ENCODE data around the gene PTPN12. TPM values are rescaled to one million over a fixed set of nuclear protein-coding genes. Genes with fewer than 3 reads are reported as not detected.
A peak's percentile ranks its signal among the peaks of the same experiment; 100 is the strongest.
"Not testable (repeated sequence)": the region's sequence is repeated elsewhere in the genome, so short reads cannot be mapped to it uniquely, and the experiment has no call there.

PTPN12 gene
- total RNA-seq = 141 TPM

DNA sequence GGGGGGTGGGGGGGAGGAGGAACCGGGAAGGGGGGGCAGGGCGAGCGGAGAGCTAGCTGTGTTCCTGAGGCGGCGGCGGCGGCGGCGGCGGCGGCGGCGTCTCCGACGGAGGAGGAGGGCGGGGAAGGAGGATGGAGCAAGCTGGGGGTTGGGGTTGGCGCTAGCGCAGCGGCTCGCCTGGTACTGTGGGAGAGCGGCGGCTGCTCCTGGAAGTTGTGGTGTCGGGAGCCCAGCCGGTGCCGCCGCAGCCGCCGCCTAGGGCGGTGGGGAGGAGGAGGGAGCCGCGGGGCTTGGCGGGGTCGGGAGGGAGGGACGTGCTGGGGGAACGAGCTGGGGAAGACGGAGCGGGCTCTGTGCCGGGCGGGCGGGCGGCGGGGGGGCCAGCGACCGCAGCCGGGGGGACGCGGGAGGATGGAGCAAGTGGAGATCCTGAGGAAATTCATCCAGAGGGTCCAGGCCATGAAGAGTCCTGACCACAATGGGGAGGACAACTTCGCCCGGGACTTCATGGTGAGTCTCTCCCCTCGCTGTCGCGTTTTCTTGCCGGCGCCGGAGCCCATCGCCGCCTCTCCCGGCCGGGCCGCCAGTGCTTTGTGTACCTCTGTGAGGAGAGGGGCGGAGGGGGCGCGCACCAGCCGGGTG lies at the start of gene PTPN12:
PTPN12 (plus strand) TSS at position 160 of the 642 bp plus-strand sequence; CDS start at position 412, 252 bp downstream.
- DNase-seq (ENCODE audit: low spot score in 2 of 2) (peak in 1 of 2 donors; percentile 81), FAIRE-seq (no peak)

DNA sequence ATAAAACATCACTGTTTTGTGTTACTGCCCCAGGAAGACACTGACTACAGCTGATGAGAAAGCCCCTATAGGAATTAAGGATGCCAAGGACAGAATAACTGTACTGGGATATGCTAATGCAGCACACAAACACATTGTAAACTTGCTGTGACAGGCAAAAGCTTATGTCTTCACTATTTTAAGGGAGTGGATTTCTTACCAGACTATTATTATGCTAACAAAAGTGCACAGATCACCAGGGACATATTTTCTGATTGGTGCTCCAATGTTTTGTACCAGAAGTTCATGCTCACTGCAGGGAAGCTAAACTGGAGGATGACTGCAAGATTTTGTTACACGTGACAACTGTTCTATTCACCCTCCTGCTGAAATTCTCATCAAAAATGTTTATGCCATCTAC lies 48.1 kb upstream of the PTPN12 start:
- DNase-seq (ENCODE audit: low spot score in 2 of 2) (no peak), FAIRE-seq (no peak)

DNA sequence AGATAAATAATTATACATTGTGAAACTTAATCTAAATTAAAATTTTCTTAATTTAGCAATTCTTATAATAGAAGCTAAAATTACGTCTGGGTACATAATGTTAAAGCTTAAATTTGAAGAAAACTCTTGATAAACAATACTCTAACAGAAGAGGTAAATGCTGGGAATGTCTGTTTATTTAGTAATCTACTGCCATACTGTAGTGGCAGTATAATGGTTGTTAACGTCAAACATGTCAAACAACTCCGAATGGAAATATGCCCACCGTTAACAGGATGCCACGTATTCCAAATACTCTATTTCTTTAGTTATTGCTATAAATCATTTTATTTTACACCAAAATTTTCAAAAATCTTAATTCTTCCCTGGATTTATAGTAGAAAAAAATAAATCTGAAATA lies 40.0 kb upstream of the PTPN12 start:
- FAIRE-seq (peak; percentile 34), DNase-seq (ENCODE audit: low spot score in 2 of 2) (no peak)

DNA sequence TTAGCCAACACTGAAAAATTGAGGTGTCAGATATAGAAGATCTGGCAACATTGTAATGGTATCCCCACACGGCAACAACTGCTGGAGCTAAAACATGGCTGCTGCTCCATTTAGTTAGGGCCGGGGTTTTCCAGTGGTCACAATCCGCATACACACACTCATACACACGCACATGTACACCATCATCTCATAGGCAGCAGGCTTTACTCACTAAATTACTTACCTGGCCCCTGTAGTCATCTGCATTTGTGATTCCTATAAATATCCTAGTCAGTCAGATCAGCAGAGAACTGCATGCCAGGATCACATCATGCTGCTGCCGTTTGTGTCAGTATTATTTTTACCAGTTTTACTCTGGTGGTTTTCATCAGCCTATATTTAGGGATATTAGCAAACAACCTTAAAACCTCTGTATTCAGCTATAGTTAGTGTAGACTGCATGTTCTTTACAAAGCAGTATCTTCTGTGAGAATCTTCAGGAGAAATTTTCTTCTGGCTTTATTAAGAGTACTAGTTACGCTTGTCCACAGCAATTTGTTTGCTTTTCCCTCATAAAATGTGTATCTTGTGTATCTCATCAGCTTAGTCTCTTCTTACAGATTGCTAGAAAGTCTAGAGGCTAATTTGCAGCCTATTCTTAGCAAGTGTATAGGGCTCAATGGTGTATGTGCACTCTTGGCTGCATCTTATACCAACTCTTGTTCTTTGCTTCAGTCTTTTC lies 38.3 kb upstream of the PTPN12 start:
- DNase-seq (ENCODE audit: low spot score in 2 of 2) = no peak
- no peak for FAIRE-seq

DNA sequence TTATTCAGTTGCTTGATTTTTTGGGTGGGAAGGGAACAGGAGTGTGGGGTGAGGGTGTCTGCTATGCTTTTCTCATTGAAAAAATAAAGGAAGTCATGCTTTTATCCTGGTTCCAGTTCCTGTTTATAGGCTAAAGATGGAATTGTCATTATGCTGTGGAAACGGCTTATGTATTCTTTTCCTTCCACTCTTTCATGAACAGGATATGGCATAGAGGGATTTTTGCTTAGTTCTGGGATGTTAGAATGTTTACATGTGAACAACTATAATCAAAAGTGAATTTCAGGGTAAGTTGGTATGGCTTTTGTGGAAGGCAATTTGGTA lies 35.9 kb upstream of the PTPN12 start:
- FAIRE-seq (no peak), DNase-seq (ENCODE audit: low spot score in 2 of 2) (no peak)

DNA sequence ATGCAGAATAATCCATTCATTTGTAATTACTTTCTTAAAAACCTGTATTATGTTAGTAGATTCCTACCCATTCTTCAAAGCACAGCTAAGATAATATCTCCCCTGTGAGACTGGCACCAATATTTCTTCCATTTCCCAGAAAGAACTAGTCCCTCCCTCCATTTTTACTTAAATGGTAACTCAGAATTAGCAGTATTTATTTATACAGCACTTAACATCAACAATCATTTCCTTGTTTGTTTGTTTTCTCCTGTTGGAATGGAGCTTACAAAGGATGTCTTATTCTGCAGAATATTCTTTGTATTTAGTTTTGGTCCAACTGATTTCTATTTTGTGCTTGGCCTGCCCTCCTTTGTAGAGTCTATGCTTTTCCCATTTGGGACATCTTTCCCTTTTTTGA lies 32.1 kb upstream of the PTPN12 start:
- peak in 1 of 2 donors; percentile 10 for DNase-seq (ENCODE audit: low spot score in 2 of 2)
- no peak for FAIRE-seq

DNA sequence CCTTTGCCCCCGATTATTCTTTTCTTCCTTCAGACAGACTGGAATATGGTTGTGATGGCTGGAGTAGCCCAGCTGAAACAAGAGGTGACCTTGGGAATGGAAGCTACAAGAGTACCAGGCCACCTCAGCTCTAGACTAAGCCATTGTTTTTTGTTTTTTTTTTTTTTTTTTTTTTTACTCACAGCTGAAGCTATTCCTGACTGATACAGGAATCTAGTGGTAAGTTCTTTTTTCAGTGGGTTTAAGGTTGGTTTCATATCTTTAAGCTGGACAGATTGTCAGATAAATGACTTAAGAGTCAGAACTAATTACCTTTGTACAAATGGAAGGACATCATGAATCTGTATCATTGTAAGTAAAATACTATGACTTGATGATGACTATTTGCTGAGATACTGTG lies 30.2 kb upstream of the PTPN12 start:
- no peak for FAIRE-seq
- DNase-seq (ENCODE audit: low spot score in 2 of 2) = no peak

DNA sequence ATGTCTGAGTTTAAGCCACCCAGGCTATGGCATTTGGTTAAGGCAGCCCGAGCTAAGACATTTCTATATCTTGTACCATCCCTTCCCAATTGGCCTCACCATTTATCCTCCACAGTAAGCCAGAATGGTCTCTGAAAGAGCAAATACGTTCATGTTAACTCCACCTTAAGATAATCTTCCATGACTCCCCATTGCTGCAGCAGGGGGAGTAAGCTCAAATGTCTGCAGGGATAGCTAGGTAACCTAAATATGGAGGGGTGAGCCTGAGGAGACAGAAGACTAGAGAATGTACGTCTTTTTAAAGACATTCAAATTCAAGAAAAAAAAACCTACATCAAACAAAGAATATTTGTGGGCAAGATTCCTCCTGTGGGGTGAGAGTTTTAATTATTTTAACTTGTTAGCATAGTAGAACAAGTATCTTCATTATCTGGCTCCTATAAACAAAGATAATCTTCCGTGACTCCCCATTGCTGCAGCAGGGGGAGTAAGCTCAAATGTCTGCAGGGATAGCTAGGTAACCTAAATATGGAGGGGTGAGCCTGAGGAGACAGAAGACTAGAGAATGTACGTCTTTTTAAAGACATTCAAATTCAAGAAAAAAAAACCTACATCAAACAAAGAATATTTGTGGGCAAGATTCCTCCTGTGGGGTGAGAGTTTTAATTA lies 24.0 kb upstream of the PTPN12 start:
- FAIRE-seq = not testable (repeated sequence)

DNA sequence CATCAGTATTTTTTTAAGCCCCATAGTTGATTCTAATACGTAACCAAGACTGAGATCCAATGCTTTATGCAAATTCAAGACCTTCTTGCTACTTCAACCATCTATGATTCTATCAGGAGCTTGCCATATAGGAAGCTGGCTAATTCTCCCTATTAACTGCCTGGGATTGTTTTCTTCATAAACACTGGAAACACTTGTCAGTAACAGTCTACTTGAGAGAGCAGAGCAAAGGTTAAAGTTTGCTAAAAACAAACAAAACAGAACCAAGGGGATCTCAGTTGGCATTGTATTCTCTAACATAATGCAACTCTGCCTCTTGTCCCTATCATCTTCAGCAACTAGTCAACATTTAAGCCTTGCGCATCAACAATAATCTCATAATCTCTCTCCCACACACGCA lies 21.0 kb upstream of the PTPN12 start:
- FAIRE-seq (no peak), DNase-seq (ENCODE audit: low spot score in 2 of 2) (no peak)

More for the DNA sequence above, 24.0 kb upstream of the PTPN12 start:
- DNase-seq (ENCODE audit: low spot score in 2 of 2) = not testable (repeated sequence)

DNA sequence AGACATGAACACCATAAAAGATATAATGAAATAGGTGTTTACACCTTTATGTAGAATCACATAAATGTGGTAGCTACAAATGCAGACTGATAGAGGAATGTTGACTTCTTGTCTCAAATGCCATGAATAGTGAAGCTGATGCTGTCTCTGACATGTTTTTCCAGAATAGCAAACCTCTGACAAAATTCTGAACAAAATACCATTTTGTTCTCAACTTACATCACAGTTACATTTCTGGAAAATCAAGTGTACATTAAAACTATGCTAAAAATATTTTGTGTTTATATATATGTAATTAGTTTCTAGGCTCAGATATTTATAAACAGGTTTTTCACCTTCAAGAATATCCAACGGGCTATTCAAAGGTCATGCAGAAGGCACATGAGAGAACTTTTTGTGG lies 16.8 kb upstream of the PTPN12 start:
- FAIRE-seq (no peak), DNase-seq (ENCODE audit: low spot score in 2 of 2) (no peak)

DNA sequence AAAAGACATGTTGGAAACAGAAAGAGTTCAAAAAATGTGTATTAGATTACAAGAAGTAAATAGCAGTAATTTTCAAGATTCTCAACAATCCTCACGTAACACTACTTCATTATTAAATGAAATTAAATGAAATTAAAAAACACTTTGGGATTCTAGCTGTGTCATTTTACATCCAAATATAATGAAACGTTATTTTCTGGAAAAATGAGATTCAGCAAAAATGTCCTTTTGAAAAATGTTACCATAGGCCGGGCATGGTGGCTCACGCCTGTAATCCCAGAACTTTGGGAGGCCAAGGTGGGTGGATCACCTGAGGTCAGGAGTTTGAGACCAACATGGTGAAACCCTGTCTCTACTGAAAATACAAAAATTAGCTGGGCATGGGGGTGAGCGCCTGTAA lies 15.6 kb upstream of the PTPN12 start:
- not testable (repeated sequence) for DNase-seq (ENCODE audit: low spot score in 2 of 2); FAIRE-seq

DNA sequence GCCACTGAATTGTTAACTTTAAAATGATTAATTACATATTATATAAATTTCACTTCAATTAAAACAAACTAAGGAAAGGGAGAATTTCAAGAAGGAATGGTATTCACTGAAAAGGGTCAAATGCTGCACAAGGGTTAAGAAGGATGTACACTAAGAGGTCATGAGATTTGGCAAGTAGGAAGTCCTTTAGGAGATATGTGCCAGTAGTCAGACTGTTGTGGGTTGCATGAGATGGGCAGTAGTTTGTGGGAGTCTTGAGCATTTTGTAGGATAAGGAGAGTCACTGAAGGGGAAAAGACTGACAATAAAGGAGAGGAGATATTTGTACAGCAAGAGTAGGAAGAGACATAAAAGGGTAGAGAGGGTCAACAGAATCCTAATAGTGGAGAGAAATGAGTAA lies 12.4 kb upstream of the PTPN12 start:
- DNase-seq (ENCODE audit: low spot score in 2 of 2) (no peak), FAIRE-seq (no peak)

DNA sequence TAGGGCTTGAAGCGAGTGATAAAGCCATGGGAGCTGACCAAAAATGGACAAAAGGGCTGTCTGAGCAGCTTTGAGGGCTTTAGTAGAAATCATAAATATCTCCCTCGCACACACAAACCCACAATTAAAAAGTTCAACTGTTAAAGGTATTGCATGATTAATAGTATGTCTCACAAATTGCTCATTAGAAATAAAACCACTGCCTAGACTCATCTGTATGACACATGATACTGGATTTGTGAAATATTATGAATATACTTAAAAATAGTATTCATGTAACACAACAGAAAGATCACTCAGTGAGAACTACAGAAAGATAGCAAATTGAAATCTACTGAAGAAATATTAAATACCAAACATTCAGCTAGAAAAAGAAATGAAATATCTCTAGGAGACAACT lies 11.9 kb upstream of the PTPN12 start:
- no peak for FAIRE-seq
- no peak for DNase-seq (ENCODE audit: low spot score in 2 of 2)

DNA sequence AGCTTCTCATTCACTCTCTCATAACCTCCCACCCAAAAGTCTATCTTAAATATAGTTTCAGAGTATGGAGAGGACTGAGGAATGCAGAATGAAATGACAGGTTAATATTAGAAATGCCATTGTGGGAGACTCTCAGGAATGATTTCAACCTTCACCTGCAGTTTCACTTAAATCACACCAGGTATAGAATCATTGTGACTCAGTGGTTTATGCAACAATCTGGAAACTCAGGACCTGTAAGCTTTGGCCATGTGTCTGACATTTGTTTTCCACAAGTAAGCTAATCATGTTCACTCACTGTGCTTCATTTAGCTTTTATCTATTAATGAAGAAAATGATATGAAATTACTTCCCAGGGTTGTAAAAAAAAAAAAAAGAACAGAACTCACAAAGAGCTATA lies 8.7 kb upstream of the PTPN12 start:
- FAIRE-seq (no peak), DNase-seq (ENCODE audit: low spot score in 2 of 2) (no peak)

DNA sequence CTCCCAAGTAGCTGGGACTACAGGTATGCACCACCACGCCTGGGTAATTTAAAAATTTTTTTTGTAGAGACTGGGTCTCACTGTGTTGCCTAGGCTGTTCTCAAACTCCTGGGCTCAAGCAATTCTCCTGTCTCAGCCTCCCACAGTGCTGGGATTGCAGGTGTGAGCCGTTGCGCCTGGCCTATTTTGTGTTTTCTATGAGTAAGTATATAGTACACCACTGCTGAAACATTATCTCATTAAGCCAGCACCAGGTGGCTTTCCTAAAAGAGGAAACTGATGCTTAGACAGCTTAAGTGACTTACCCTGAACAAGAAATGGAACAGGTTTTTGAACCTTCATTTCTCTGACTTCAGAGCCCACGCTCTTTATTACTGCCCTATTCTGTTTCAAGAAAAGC lies 7.8 kb upstream of the PTPN12 start:
- FAIRE-seq (no peak), DNase-seq (ENCODE audit: low spot score in 2 of 2) (no peak)

DNA sequence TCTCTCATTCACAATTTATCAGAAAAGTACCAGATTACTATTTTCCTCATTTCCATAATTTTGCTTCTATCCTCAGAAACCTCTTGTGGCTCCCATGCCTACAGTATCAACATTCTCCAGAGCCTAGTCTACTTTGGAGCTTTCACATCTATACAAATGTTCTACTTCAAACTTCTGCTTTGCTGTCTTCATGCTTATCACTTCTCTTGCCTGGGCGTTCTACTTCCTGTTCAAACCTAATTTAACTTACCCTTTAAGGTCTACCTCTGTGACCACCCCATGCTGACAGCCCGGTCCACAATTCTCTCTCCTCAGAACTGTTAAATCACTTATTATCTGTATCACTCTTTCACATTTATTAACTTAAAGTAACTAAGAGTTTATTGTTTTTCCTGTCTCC lies 6.1 kb upstream of the PTPN12 start:
- FAIRE-seq (no peak), DNase-seq (ENCODE audit: low spot score in 2 of 2) (no peak)

DNA sequence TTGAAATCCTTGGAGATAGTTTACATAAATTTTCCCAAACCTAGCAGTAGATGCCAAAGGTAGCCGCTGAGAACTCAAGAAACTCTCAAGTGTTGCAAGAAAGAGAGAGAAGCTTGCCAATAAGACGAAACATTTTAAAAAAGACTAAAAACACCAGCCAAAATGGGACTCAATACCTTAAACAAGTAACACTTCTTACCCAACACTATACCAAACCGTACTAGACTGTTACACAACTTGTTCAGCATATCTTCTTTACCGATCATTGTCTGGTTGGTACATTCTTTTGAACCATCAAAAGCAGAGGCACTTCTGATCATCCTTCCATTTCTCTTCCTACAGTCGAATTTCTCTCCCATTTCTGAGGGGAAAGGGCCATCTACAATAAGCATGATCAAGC lies 4.8 kb upstream of the PTPN12 start:
- FAIRE-seq (no peak), DNase-seq (ENCODE audit: low spot score in 2 of 2) (no peak)

DNA sequence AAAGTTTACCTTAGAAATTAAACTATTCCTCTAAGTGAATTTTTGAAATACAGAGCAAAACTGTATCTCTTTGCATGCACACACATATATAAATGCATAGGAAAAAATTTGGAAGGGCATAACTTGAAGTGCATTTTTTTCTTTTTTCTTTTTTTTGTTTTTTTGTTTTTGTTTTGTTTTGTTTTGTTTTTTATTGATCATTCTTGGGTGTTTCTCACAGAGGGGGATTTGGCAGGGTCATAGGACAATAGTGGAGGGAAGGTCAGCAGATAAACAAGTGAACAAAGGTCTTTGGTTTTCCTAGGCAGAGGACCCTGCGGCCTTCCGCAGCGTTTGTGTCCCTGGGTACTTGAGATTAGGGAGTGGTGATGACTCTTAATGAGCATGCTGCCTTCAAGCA lies 4.4 kb upstream of the PTPN12 start:
- not testable (repeated sequence) for DNase-seq (ENCODE audit: low spot score in 2 of 2); FAIRE-seq

DNA sequence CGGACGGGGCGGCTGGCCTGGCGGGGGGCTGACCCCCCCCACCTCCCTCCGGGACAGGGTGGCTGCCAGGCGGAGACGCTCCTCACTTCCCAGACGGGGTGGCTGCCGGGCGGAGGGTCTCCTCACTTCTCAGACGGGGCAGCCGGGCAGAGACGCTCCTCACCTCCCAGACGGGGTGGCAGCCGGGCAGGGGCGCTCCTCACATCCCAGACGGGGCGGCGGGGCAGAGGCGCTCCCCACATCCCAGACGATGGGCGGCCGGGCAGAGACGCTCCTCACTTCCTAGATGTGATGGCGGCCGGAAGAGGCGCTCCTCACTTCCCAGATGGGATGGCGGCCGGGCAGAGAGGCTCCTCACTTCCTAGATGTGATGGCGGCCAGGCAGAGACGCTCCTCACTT lies 3.0 kb upstream of the PTPN12 start:
- DNase-seq (ENCODE audit: low spot score in 2 of 2); FAIRE-seq: not testable (repeated sequence)

DNA sequence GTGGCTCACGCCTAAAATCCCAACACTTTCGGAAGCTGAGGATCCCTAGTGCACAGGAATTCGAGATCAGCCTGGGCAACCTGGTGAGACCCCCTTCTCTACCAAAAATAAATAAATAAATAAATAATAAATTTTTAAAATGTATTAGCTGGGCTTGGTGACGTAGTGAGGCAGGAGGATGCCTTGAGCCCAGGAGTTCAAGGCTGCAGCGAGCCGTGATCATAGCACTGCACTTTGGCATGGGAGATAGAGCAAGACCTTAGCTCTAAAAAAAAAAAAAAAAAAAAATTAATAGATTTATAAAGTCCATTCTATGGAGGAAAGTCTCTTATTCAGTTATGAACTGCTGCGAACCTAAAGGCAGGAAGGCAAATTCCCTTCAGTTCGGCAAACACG lies 1.1 kb upstream of the PTPN12 start:
- no peak for DNase-seq (ENCODE audit: low spot score in 2 of 2)
- no peak for FAIRE-seq

DNA sequence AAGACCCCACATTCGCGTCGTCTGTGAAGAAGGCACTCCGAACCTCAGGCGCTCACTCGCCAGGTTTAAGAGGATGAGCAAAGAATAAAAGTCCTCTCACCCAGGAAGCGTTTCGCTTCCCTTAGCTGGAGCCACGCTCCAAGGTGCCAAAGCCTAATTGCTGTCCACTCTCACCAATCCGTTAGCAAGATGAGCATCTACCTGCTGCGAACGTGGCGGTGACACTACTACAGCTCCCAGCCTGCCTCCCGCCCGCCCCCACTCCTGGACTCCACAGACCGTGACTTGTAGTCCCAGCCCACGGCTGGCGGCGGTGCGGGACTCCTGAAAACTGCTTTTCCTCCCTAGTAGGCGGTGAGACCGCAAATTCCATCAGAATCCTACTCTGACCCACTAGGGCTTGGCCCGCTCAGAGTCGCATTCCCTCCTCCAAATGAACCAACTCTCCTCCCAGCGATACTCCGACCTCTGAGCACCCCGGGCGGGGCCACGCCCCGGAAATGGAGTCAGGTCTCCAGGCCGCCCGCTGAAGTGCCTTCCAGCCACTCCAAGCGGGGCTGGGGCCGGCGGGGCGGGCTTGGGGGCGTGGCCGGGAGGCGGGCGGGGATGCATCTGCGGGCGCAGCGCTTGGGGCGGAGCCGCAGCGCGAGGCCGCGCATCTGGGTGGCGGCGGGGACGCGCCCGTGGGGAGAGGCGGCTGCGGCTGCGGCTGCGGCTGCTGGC lies 521 bp upstream of the PTPN12 start:
- no peak for FAIRE-seq
- DNase-seq (ENCODE audit: low spot score in 2 of 2) = peak; percentile 99
